Spleen (tissue), 11 donors: ENCODE results near the gene HOXA7. TPM values are rescaled to one million over a fixed set of nuclear protein-coding genes. Genes with fewer than 3 reads are reported as not detected.

Experiments used
- DNase-seq: peaks from one replicate; pipeline ENCODE4 v3.0.0-alpha.2; 2020
- H3K27ac ChIP-seq, 8 donors: fragments of 200-600 bp; sonication (generic) in 7 of 8; 1 replicate in 4 of 8; 2 replicates in 4 of 8; pipeline versions ENCODE4 v1.5.0 to v1.8.0; 2016 to 2021; ENCODE audit warnings: inconsistent platforms in 4 of 8, mild to moderate bottlenecking in 4 of 8, moderate library complexity in 1 of 8
- H3K27me3 ChIP-seq, 7 donors: fragments of 200-600 bp; sonication (generic) in 6 of 7; replicated peaks in 1 of 7; 1 replicate in 4 of 7; 2 replicates in 3 of 7; pipeline versions ENCODE4 v1.5.0 to v1.8.0; 2016 to 2021; ENCODE audit warnings: inconsistent platforms in 3 of 7, mild to moderate bottlenecking in 1 of 7
- H3K36me3 ChIP-seq, 6 donors: fragments of 200-600 bp; sonication (generic) in 5 of 6; 1 replicate in 4 of 6; 2 replicates in 2 of 6; pipeline versions ENCODE4 v1.5.0 to v1.8.0; 2016 to 2021; ENCODE audit warnings: inconsistent platforms in 2 of 6
- H3K4me1 ChIP-seq, 6 donors: fragments of 200-600 bp; sonication (generic) in 5 of 6; 1 replicate in 3 of 6; 2 replicates in 3 of 6; pipeline versions ENCODE4 v1.5.0 to v1.8.0; 2016 to 2021; ENCODE audit warnings: inconsistent platforms in 3 of 6
- H3K4me3 ChIP-seq, 8 donors: fragments of 200-600 bp; sonication (generic) in 7 of 8; 1 replicate in 4 of 8; 2 replicates in 4 of 8; pipeline versions ENCODE4 v1.5.0 to v1.8.0; 2016 to 2021; ENCODE audit warnings: inconsistent platforms in 4 of 8, mild to moderate bottlenecking in 4 of 8, moderate library complexity in 2 of 8
- H3K9me3 ChIP-seq, 8 donors: fragments of 200-600 bp; sonication (generic) in 7 of 8; 1 replicate in 4 of 8; 2 replicates in 4 of 8; pipeline versions ENCODE4 v1.5.0 to v1.8.0; 2016 to 2021; ENCODE audit warnings: inconsistent platforms in 4 of 8
- POLR2A ChIP-seq, 3 donors: fragments of 450-650 bp; IDR thresholded peaks; one replicate each; pipeline ENCODE4 v1.5.1; 2017; ENCODE audit warnings: antibody characterized with exemption in 3 of 3, mild to moderate bottlenecking in 1 of 3
- POLR2AphosphoS5 ChIP-seq, 3 donors: sonication (generic); formaldehyde crosslinking; IDR thresholded peaks; one replicate each; pipeline ENCODE4 v1.5.1; 2017; ENCODE audit warnings: antibody characterized with exemption in 3 of 3
- WGBS, 5 donors: extraction: QIAGEN DNeasy Blood & Tissue Kit in 3 of 5; methylation state at CpG; one replicate each; pipeline versions ENCODE4 v1.1.5 to v1.1.7; 2013 to 2018; 5-methylcytosine and 5-hydroxymethylcytosine counted together
- intact Hi-C: fragments of 100-400 bp; cut with DNase I; formaldehyde crosslinking; loops from one replicate; pipeline ENCODE4 v1.15.0; 2023; ENCODE audit warnings: low total_unique reads
- polyA plus RNA-seq, 3 donors: library from polyadenylated mRNA; stranded (reverse); fragments of 200-250 nt; gene quantifications; one replicate each; pipeline ENCODE4 v1.2.1, GENCODE V29; 2013
- total RNA-seq, 7 donors: library from RNA; depleted of rRNA in 3 of 7; stranded (reverse); fragments of >200 nt in 3 of 7; fragmentation: NEBNext Ultra II Directional in 4 of 7; extraction: Animal tissue kit (Norgen Biotek cat#: 25700) in 4 of 7; gene quantifications; one replicate each; pipeline versions ENCODE4 v1.1.0 to v1.2.1, GENCODE V29; 2016 to 2021
- TF ChIP-seq, protein P1 (sequence below), 11 experiments: fragments of 200-600 bp in 7 of 11; fragments of 450-650 bp in 4 of 11; sonication (generic) in 4 of 11; IDR thresholded peaks in 8 of 11; conservative IDR thresholded peaks in 3 of 11; 1 replicate in 7 of 11; 2 replicates in 4 of 11; pipeline versions ENCODE4 v1.4.0 to v1.8.0; 2016 to 2021; ENCODE audit warnings: antibody characterized with exemption in 11 of 11, inconsistent platforms in 4 of 11, mild to moderate bottlenecking in 1 of 11
- donor health status: healthy with polysubstance abuse.
- donor health status: DM: no; HTN: no; CAD: no; lungs with moderate emphysema.
- donor health status: DM: no; HTN: no; CAD: no.
- donor health status: Bipolar disorder and iron deficiency.
- donor health status: healthy.
- donor health status: DM: no; HTN: no; CAD: no.
- donor health status: DM: yes; HTN: yes; CAD: no.

The HOXA7 gene
- total and polyA plus RNA-seq, 10 donors = 0.55 to 8.0 (median 2.4) TPM

DNA sequence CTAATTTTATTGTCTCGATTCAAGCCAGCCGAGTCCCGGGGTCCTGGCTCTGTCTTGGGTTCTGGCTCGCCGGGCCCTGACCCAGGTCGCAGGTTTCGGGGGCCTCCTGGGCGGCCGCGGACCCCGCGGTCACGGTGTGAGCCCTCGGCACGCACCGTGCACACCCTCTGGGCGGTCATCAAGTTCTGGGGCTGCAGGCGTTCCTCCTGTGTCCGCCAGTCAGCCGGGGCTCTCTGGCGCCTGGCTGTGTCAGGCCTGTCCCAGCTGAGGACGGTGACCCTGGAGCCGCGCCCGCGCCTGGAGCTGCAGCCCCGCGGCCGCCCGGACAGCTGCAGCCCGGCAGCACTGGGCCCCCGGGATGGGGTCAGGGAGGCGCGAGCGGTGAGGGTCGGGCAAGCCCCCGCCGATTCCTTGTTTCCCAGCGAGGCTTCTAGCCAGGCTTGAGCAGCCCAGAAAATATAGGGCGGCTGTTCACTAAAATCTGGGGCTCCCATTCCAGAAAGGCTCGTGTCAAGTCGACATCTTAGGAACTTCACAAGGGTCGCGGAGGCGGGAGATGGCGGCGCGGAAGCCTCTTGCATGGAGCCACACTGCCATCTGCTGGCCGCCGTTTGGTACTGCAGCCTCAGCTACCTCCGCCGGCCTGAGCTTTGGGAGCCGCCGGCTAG lies 4.2 kb upstream of the HOXA7 start:
- H3K9me3 ChIP-seq = peaks cover 0 to 12% (median 0%) of the 10 kb centered on the region in 8 donors
- 1 to 4% (median 2%) methylated on average over 35 to 54 of the region's 54 CpGs for WGBS, 5 donors
- intact Hi-C loops = loop anchor here (5.0 to 10.0 kb wide), 3 partner anchors 478 to 1296 kb away; no protein-coding TSS in a partner anchor
- peak overlapping the region in 7 of 8 donors; percentile 5 to 65 (median 49) for H3K27ac ChIP-seq
- H3K36me3 ChIP-seq = no peaks in the 10 kb centered on the region
- DNase-seq = peak; percentile 96
- H3K4me1 ChIP-seq = peaks cover 16 to 96% (median 63%) of the 10 kb centered on the region in 6 donors
- TF ChIP-seq POLR2A (IDR thresholded peaks at IDR 0.05) = no peak
- TF ChIP-seq, protein P1, sequence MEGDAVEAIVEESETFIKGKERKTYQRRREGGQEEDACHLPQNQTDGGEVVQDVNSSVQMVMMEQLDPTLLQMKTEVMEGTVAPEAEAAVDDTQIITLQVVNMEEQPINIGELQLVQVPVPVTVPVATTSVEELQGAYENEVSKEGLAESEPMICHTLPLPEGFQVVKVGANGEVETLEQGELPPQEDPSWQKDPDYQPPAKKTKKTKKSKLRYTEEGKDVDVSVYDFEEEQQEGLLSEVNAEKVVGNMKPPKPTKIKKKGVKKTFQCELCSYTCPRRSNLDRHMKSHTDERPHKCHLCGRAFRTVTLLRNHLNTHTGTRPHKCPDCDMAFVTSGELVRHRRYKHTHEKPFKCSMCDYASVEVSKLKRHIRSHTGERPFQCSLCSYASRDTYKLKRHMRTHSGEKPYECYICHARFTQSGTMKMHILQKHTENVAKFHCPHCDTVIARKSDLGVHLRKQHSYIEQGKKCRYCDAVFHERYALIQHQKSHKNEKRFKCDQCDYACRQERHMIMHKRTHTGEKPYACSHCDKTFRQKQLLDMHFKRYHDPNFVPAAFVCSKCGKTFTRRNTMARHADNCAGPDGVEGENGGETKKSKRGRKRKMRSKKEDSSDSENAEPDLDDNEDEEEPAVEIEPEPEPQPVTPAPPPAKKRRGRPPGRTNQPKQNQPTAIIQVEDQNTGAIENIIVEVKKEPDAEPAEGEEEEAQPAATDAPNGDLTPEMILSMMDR (IDR thresholded peaks at IDR 0.05 in 8 of 11, conservative IDR thresholded peaks at IDR 0.05 in 3 of 11) = peak; percentile 95 to 100 (median 99)
- TF ChIP-seq POLR2AphosphoS5 (IDR thresholded peaks at IDR 0.05) = peak in 2 of 3 donors; percentile 61 to 62
- H3K27me3 ChIP-seq = peaks cover 8 to 100% (median 93%) of the 10 kb centered on the region in 7 donors
- H3K4me3 ChIP-seq = peak overlapping the region; percentile 54 to 87 (median 61)

DNA sequence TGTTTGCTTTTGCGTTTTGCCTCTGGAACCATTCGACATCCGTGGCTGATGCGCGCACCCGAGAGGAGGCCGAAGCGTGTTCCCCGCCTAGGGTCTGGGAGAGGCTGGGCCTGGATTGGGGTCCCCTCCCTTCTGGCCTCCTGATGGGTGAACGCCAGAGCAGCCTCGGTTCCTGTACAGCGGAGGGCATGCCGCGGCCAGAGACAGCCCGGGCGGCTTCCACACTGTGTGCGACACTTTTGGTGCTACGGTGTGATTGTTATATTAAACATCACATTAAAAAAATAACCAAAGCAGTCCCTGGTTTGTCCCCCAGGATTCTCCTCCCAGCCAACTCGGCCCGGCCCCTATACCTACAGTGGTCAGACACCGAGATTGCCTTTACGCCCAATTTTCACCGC lies 3.7 kb upstream of the HOXA7 start:
- H3K27ac ChIP-seq = peak overlapping the region in 5 of 8 donors; percentile 46 to 65 (median 51)
- WGBS, 5 donors = 24 to 40% (median 27%) methylated on average over 11 to 23 of the region's 23 CpGs
- no peak for TF ChIP-seq POLR2A (IDR thresholded peaks at IDR 0.05)
- no peak for TF ChIP-seq POLR2AphosphoS5 (IDR thresholded peaks at IDR 0.05)
- TF ChIP-seq, protein P1 (IDR thresholded peaks at IDR 0.05 in 8 of 11, conservative IDR thresholded peaks at IDR 0.05 in 3 of 11) = no peak
- H3K4me1 ChIP-seq = peaks cover 13 to 96% (median 63%) of the 10 kb centered on the region in 6 donors
- DNase-seq = peak; percentile 79
- H3K36me3 ChIP-seq = no peaks in the 10 kb centered on the region
- H3K9me3 ChIP-seq = peaks cover 0 to 8% (median 0%) of the 10 kb centered on the region in 8 donors
- peak overlapping the region; percentile 54 to 87 (median 61) for H3K4me3 ChIP-seq
- intact Hi-C loops = loop anchor here (5.0 to 10.0 kb wide), 3 partner anchors 478 to 1295 kb away; no protein-coding TSS in a partner anchor
- peaks cover 4 to 100% (median 93%) of the 10 kb centered on the region in 7 donors for H3K27me3 ChIP-seq

DNA sequence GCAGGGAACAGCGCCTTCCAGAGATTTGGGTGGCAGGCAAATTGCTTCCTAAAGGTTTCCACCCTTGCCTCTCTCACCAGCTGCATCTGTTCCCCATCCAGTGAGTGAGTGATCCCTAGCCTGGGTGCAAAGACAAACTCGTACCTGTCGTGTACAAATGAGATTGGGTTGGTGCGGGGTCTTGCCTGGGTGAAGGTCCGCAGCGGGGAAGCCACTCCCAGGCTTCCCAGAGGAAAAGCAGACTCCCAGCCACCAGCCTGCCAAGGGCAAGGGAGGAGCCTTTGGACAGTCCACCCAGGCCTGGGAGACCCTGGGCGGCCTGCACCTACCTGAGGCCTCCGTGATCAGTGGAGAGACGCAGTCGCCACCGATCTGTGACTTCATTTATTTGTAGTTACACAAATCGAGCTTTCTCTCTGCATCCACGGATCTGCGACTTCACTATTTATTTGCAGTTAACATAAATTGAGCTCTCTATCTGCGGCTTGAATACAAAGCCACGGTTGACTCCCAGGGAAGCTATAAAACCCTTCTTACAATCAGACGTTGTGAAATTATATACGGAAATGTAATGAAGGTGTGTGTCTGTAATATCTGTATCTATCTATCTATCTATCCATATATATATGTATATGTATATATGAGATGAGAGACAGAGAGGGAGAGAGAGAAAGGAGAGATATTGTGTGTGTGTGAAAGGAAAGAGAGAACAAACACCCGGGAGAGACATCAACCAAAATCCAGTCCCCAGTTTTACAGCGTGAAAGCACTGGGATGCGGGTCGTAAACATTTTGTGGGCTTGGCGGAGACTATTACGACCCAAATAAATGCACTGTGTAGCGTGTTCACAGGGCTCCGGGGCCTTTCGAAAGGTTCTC lies 3.0 kb upstream of the HOXA7 start:
- Histone ChIP-seq H3K27me3 (peaks cover 5 to 100% (median 93%) of the 10 kb centered on the region in 7 donors), H3K36me3 (no peaks in the 10 kb centered on the region), H3K4me3 (peak overlapping the region in 4 of 8 donors; percentile 54 to 87 (median 72)), H3K9me3 (peaks cover 0 to 4% (median 0%) of the 10 kb centered on the region in 8 donors), H3K4me1 (peaks cover 10 to 96% (median 63%) of the 10 kb centered on the region in 6 donors), H3K27ac (no peak overlapping the region)
- no peak for DNase-seq
- intact Hi-C loops = loop anchor here (5.0 to 10.0 kb wide), 3 partner anchors 477 to 1295 kb away; no protein-coding TSS in a partner anchor
- TF ChIP-seq, protein P1 (IDR thresholded peaks at IDR 0.05 in 8 of 11, conservative IDR thresholded peaks at IDR 0.05 in 3 of 11) = no peak
- no peak for TF ChIP-seq POLR2AphosphoS5 (IDR thresholded peaks at IDR 0.05)
- no peak for TF ChIP-seq POLR2A (IDR thresholded peaks at IDR 0.05)
- WGBS, 5 donors = 37 to 59% (median 51%) methylated on average over 27 of the region's 27 CpGs
